Measurements from ENCODE around the gene BMP7. TPM values are rescaled to one million over a fixed set of nuclear protein-coding genes. Genes with fewer than 3 reads are reported as not detected.
A peak's percentile ranks its signal among the peaks of the same experiment; 100 is the strongest.

Gene BMP7
- total and polyA plus RNA-seq, 9 of the 15 experiments (the other 6 are each of a cell fraction or from before 2014, with no cell fraction given): 0.18 TPM; not detected in 8

DNA sequence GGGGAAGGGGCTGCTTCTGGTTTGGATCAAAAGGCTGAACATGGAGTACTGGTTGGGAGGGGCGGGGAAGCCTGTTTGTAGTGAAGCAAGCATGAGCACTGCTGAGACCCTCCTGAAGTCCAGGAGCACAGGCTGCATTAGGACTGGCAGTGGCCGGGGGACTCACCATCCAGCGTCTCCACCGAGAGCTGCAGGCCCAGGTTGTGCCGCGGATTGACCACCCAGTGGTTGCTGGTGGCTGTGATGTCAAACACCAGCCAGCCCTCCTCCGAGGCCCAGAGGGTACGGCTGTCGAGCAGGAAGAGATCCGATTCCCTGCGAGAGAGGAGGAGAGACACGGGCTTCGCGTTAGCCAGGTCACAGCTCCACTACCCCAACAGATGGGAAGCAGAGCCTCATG is 64.1 kb downstream of the BMP7 start:
- H3K27me3 ChIP-seq (ENCODE audit: control insufficient read depth in 2 of 2, insufficient read depth in 2 of 2, low read length in 2 of 2): peaks cover 13 to 53% of the 10 kb centered on the region in 2 experiments
- ATAC-seq: no peak
- no TSS peak for BruUV-seq (replicated peaks)
- no peak for DNase-seq (ENCODE audit: extremely low read depth in 1 of 4, low spot score in 3 of 4)
- no peaks in the 10 kb centered on the region for H3K79me2 ChIP-seq (ENCODE audit: control insufficient read depth, insufficient read depth, low read length)
- ChIA-PET CTCF (ENCODE audit: low intra/inter-chr PET ratio) (no interaction called here), POLR2A (no interaction called here)
- H3K9me1 ChIP-seq (ENCODE audit: control insufficient read depth, insufficient read depth, low read length): no peaks in the 10 kb centered on the region
- no peaks in the 10 kb centered on the region for H3K36me3 ChIP-seq (ENCODE audit: control insufficient read depth, insufficient read depth, low read length)
- no peak overlapping the region for H3K4me3 ChIP-seq
- 0% methylated on average over 14 of the region's 14 CpGs for WGBS (ENCODE audit: insufficient coverage, low coverage, missing lambda C conversion rate)
- no peak overlapping the region for H3K27ac ChIP-seq (ENCODE audit: extremely low read depth, low read depth, low read length)
- H3K9me3 ChIP-seq (replicated peaks; ENCODE audit: control insufficient read depth, insufficient read depth, low read depth, low read length): no peaks in the 10 kb centered on the region
- FAIRE-seq: no peak
- 0 out of 2 replicates have a peak, but pooled peaks cover 4% of the 10 kb centered on the region for H4K20me1 ChIP-seq (replicated peaks; ENCODE audit: control insufficient read depth, insufficient read depth, low read length)
- TF ChIP-seq ZNF561 (CRISPR knock-in tag; conservative IDR thresholded peaks at IDR 0.05): no peak
- TF ChIP-seq, protein P1, sequence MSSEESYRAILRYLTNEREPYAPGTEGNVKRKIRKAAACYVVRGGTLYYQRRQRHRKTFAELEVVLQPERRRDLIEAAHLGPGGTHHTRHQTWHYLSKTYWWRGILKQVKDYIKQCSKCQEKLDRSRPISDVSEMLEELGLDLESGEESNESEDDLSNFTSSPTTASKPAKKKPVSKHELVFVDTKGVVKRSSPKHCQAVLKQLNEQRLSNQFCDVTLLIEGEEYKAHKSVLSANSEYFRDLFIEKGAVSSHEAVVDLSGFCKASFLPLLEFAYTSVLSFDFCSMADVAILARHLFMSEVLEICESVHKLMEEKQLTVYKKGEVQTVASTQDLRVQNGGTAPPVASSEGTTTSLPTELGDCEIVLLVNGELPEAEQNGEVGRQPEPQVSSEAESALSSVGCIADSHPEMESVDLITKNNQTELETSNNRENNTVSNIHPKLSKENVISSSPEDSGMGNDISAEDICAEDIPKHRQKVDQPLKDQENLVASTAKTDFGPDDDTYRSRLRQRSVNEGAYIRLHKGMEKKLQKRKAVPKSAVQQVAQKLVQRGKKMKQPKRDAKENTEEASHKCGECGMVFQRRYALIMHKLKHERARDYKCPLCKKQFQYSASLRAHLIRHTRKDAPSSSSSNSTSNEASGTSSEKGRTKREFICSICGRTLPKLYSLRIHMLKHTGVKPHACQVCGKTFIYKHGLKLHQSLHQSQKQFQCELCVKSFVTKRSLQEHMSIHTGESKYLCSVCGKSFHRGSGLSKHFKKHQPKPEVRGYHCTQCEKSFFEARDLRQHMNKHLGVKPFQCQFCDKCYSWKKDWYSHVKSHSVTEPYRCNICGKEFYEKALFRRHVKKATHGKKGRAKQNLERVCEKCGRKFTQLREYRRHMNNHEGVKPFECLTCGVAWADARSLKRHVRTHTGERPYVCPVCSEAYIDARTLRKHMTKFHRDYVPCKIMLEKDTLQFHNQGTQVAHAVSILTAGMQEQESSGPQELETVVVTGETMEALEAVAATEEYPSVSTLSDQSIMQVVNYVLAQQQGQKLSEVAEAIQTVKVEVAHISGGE (CRISPR knock-in tag; IDR thresholded peaks at IDR 0.05): peak in 1 of 3 experiments; percentile 68; a peak in 2 of 6 replicates
- in situ Hi-C loops (cut with MboI): no loop called here
- intact Hi-C loops (cut with micrococcal nuclease): no loop called here
- H3K4me2 ChIP-seq (ENCODE audit: insufficient read depth, low read length): no peak overlapping the region
- no peak overlapping the region for H2AFZ ChIP-seq (ENCODE audit: low read depth, low read length)
- H3K4me1 ChIP-seq (replicated peaks in 1 of 2; ENCODE audit: control insufficient read depth in 2 of 2, insufficient read depth in 2 of 2, low read length in 2 of 2): no peaks in the 10 kb centered on the region
- H3K9ac ChIP-seq (ENCODE audit: insufficient read depth in 1 of 2, low read depth in 2 of 2, low read length in 2 of 2): no peak overlapping the region

Data from K562 (cell line).